BE2C (cell line): Measurements from ENCODE around the gene GPR26. TPM values are rescaled to one million over a fixed set of nuclear protein-coding genes. Genes with fewer than 3 reads are reported as not detected.

Source experiments
- DNase-seq: peaks from one replicate; pipeline ENCODE4 v3.0.0-alpha.2; 2020
- H3K27me3 ChIP-seq: fragments of 250-450 bp; sonication (Bioruptor Pico); 2 replicates; pipeline ENCODE4 v1.5.1; 2020; ENCODE audit warnings: mild to moderate bottlenecking
- H3K36me3 ChIP-seq: fragments of 250-450 bp; sonication (Bioruptor Pico); 2 replicates; pipeline ENCODE4 v1.5.1; 2020; ENCODE audit warnings: mild to moderate bottlenecking
- H3K4me1 ChIP-seq: fragments of 250-450 bp; sonication (Bioruptor Pico); 2 replicates; pipeline ENCODE4 v1.5.1; 2020
- H3K4me3 ChIP-seq: 2 replicates; pipeline ENCODE4 v1.5.1; 2011; ENCODE audit warnings: low read depth, low read length
- H3K9me3 ChIP-seq: fragments of 250-450 bp; sonication (Bioruptor Pico); 2 replicates; pipeline ENCODE4 v1.5.1; 2020
- CTCF ChIP-seq: IDR thresholded peaks from 2 replicates; pipeline ENCODE4 v1.5.1; 2012; ENCODE audit warnings: mild to moderate bottlenecking, low read depth, low read length
- polyA plus RNA-seq: library from polyadenylated mRNA; unstranded; fragments of >200 nt; gene quantifications from one replicate; pipeline ENCODE4 v1.2.1, GENCODE V29; 2012; ENCODE audit warnings: low read depth, missing spikeins; ENCODE audit not compliant: insufficient read length, insufficient read depth

GPR26 gene
- not detected for polyA plus RNA-seq

- no peak for DNase-seq
- Histone ChIP-seq H3K4me3 (no peak within 1 kb of the TSS), H3K9me3 (no peaks in the 10 kb centered on the region), H3K4me1 (no peaks in the 10 kb centered on the region), H3K27me3 (peaks cover 40% of the 10 kb centered on the region), H3K36me3 (no peaks in the 10 kb centered on the region)
- TF ChIP-seq CTCF = no peak
These were observed at the start of gene GPR26 for GRCh38 chr10:123666318-123667236. Gene GPR26 (plus strand): TSS chr10:123666355. CDS start chr10:123666408, 53 bp downstream.

- Histone ChIP-seq H3K36me3 (no peaks in the 10 kb centered on the region), H3K4me3 (no peak overlapping the region), H3K27me3 (no peaks in the 10 kb centered on the region), H3K4me1 (no peaks in the 10 kb centered on the region), H3K9me3 (no peaks in the 10 kb centered on the region)
- DNase-seq = no peak
- no peak for TF ChIP-seq CTCF
These were observed 47.9 kb upstream of the GPR26 start for GRCh38 chr10:123618224-123618623.

GRCh38 chr10:123619067-123619855 is 46.9 kb upstream of the GPR26 start:
- Histone ChIP-seq H3K36me3 (no peaks in the 10 kb centered on the region), H3K27me3 (no peaks in the 10 kb centered on the region), H3K9me3 (no peaks in the 10 kb centered on the region), H3K4me3 (no peak overlapping the region), H3K4me1 (no peaks in the 10 kb centered on the region)
- no peak for DNase-seq
- no peak for TF ChIP-seq CTCF

GRCh38 chr10:123620621-123621020 is 45.5 kb upstream of the GPR26 start:
- no peaks in the 10 kb centered on the region for H3K36me3 ChIP-seq
- no peak overlapping the region for H3K4me3 ChIP-seq
- no peak for TF ChIP-seq CTCF
- H3K9me3 ChIP-seq = no peaks in the 10 kb centered on the region
- no peak for DNase-seq
- H3K27me3 ChIP-seq = peaks cover 2% of the 10 kb centered on the region; the same call in 1 of the 2 replicates
- no peaks in the 10 kb centered on the region for H3K4me1 ChIP-seq

- Histone ChIP-seq H3K9me3 (no peaks in the 10 kb centered on the region), H3K4me1 (no peaks in the 10 kb centered on the region), H3K27me3 (peaks cover 4% of the 10 kb centered on the region; the same call in 1 of the 2 replicates), H3K4me3 (no peak overlapping the region), H3K36me3 (no peaks in the 10 kb centered on the region)
- no peak for TF ChIP-seq CTCF
- DNase-seq = no peak
These were observed 44.7 kb upstream of the GPR26 start for GRCh38 chr10:123621492-123621891.
